Mesenchymal stem cell (in vitro differentiated cells and primary cell): Measurements from ENCODE around the gene RCC2.

Source experiments
- DNase-seq: peaks from one replicate; pipeline ENCODE4 v3.0.0-alpha.2; 2013
- H2AFZ ChIP-seq: one replicate; pipeline ENCODE4 v1.6.1; 2013; ENCODE audit warnings: low read depth, mild to moderate bottlenecking, control low read depth, inconsistent platforms, low read length, moderate library complexity
- H2AK5ac ChIP-seq: 2 replicates; pipeline ENCODE4 v1.6.1; 2013; ENCODE audit warnings: low read length, moderate library complexity, mild to moderate bottlenecking, inconsistent platforms; ENCODE audit not compliant: severe bottlenecking
- H2BK120ac ChIP-seq: one replicate; pipeline ENCODE4 v1.6.1; 2013; ENCODE audit warnings: low read depth, mild to moderate bottlenecking, inconsistent platforms, low read length, moderate library complexity
- H2BK12ac ChIP-seq, 2 experiments: one replicate each; pipeline ENCODE4 v1.6.1; 2013; ENCODE audit warnings: inconsistent platforms in 2 of 2, low read length in 2 of 2, mild to moderate bottlenecking in 2 of 2, moderate library complexity in 2 of 2, control low read depth in 1 of 2
- H2BK15ac ChIP-seq: one replicate; pipeline ENCODE4 v1.6.1; 2013; ENCODE audit warnings: mild to moderate bottlenecking, low read depth, inconsistent platforms; ENCODE audit not compliant: poor library complexity, severe bottlenecking
- H2BK5ac ChIP-seq: 2 replicates; pipeline ENCODE4 v1.6.1; 2013; ENCODE audit warnings: low read depth, mild to moderate bottlenecking, low read length, control low read depth, inconsistent platforms; ENCODE audit not compliant: poor library complexity, severe bottlenecking
- H3K14ac ChIP-seq, 2 experiments: one replicate each; pipeline ENCODE4 v1.6.1; 2013; ENCODE audit warnings: inconsistent platforms in 2 of 2, low read length in 2 of 2, control low read depth in 1 of 2, mild to moderate bottlenecking in 1 of 2, moderate library complexity in 1 of 2
- H3K18ac ChIP-seq, 2 experiments: one replicate each; pipeline ENCODE4 v1.6.1; 2013; ENCODE audit warnings: inconsistent platforms in 2 of 2, low read length in 2 of 2, control low read depth in 1 of 2, low read depth in 1 of 2, mild to moderate bottlenecking in 1 of 2
- H3K23ac ChIP-seq, 2 experiments: one replicate each; pipeline ENCODE4 v1.6.1; 2013; ENCODE audit warnings: inconsistent platforms in 2 of 2, low read length in 2 of 2, mild to moderate bottlenecking in 2 of 2, moderate library complexity in 2 of 2, control low read depth in 1 of 2
- H3K27ac ChIP-seq: 2 replicates; pipeline ENCODE4 v1.5.1; 2013; ENCODE audit warnings: mild to moderate bottlenecking, moderate library complexity, low read length, control low read depth, inconsistent platforms; ENCODE audit not compliant: poor library complexity, severe bottlenecking
- H3K27me3 ChIP-seq, 2 experiments: 2 replicates each; pipeline versions ENCODE4 v1.6.1 to v1.7.0; 2013; ENCODE audit warnings: low read length in 2 of 2, mild to moderate bottlenecking in 2 of 2, moderate library complexity in 2 of 2, control low read depth in 1 of 2, inconsistent platforms in 1 of 2; ENCODE audit not compliant: control insufficient read depth in 1 of 2, insufficient read depth in 1 of 2
- H3K36me3 ChIP-seq, 2 experiments: 2 replicates each; pipeline versions ENCODE4 v1.6.1 to v1.7.0; 2013; ENCODE audit warnings: low read length in 2 of 2, control low read depth in 1 of 2, inconsistent platforms in 1 of 2, low read depth in 1 of 2, mild to moderate bottlenecking in 1 of 2; ENCODE audit not compliant: insufficient read depth in 2 of 2, control insufficient read depth in 1 of 2
- H3K4ac ChIP-seq, 2 experiments: one replicate each; pipeline ENCODE4 v1.6.1; 2013; ENCODE audit warnings: inconsistent platforms in 2 of 2, low read length in 2 of 2, mild to moderate bottlenecking in 2 of 2, moderate library complexity in 2 of 2, control low read depth in 1 of 2, low read depth in 1 of 2
- H3K4me1 ChIP-seq: 2 replicates; pipeline ENCODE4 v1.6.1; 2013; ENCODE audit warnings: low read depth, low read length, control low read depth; ENCODE audit not compliant: control insufficient read depth, insufficient read depth
- H3K4me2 ChIP-seq: 2 replicates; pipeline ENCODE4 v1.6.1; 2013; ENCODE audit warnings: low read length, mild to moderate bottlenecking, inconsistent platforms; ENCODE audit not compliant: poor library complexity, severe bottlenecking
- H3K4me3 ChIP-seq, 2 experiments: 2 replicates each; pipeline versions ENCODE4 v1.5.1 to v1.7.0; 2013; ENCODE audit warnings: low read length in 2 of 2, mild to moderate bottlenecking in 2 of 2, control low read depth in 1 of 2, low read depth in 1 of 2; ENCODE audit not compliant: insufficient read depth in 1 of 2
- H3K79me1 ChIP-seq: replicated peaks from 2 replicates; pipeline ENCODE4 v1.6.1; 2013; ENCODE audit warnings: mild to moderate bottlenecking, control low read depth, low read length, inconsistent platforms; ENCODE audit not compliant: poor library complexity, severe bottlenecking
- H3K9ac ChIP-seq: 2 replicates; pipeline ENCODE4 v1.7.0; 2013; ENCODE audit warnings: mild to moderate bottlenecking, low read length, moderate library complexity
- H3K9me3 ChIP-seq: 2 replicates; pipeline ENCODE4 v1.7.0; 2013; ENCODE audit warnings: mild to moderate bottlenecking, low read length; ENCODE audit not compliant: control insufficient read depth
- H4K8ac ChIP-seq: one replicate; pipeline ENCODE4 v1.6.1; 2013; ENCODE audit warnings: inconsistent platforms, mild to moderate bottlenecking, low read length, moderate library complexity
- H4K91ac ChIP-seq: one replicate; pipeline ENCODE4 v1.6.1; 2013; ENCODE audit warnings: mild to moderate bottlenecking, low read length, inconsistent platforms
- WGBS: methylation state at CpG from one replicate; pipeline ENCODE4 v1.1.7; 2013; ENCODE audit warnings: mixed read lengths; 5-methylcytosine and 5-hydroxymethylcytosine counted together

The RCC2 gene

GRCh38 chr1:17392199-17392740, 47.2 kb downstream of the RCC2 start:
- Histone ChIP-seq H3K27me3 (peaks cover 22 to 56% of the 10 kb centered on the region in 2 experiments), H3K4me3 (no peak overlapping the region), H3K23ac (no peak overlapping the region), H2BK12ac (no peak overlapping the region), H3K36me3 (no peaks in the 10 kb centered on the region), H3K14ac (no peak overlapping the region), H2BK15ac (no peak overlapping the region), H3K4me1 (no peaks in the 10 kb centered on the region), H2AK5ac (no peak overlapping the region), H2AFZ (no peak overlapping the region), H3K9ac (no peak overlapping the region), H3K18ac (no peak overlapping the region), H3K27ac (no peak overlapping the region), H2BK120ac (no peak overlapping the region), H3K79me1 (no peaks in the 10 kb centered on the region), H2BK5ac (no peak overlapping the region), H3K4ac (no peak overlapping the region), H3K4me2 (no peak overlapping the region), H3K9me3 (no peaks in the 10 kb centered on the region), H4K91ac (no peak overlapping the region), H4K8ac (no peak overlapping the region)
- WGBS = 68% methylated on average over 10 of the region's 10 CpGs
- DNase-seq = no peak

- Histone ChIP-seq H3K9ac (no peak overlapping the region), H2BK120ac (no peak overlapping the region), H2AK5ac (no peak overlapping the region), H3K79me1 (no peaks in the 10 kb centered on the region), H3K4ac (no peak overlapping the region), H3K27ac (no peak overlapping the region), H3K9me3 (no peaks in the 10 kb centered on the region), H3K14ac (no peak overlapping the region), H2BK5ac (no peak overlapping the region), H3K36me3 (no peaks in the 10 kb centered on the region), H4K8ac (no peak overlapping the region), H3K4me3 (no peak overlapping the region), H3K18ac (no peak overlapping the region), H3K23ac (no peak overlapping the region), H2AFZ (no peak overlapping the region), H2BK15ac (no peak overlapping the region), H2BK12ac (no peak overlapping the region), H4K91ac (no peak overlapping the region), H3K4me2 (no peak overlapping the region), H3K27me3 (peaks cover 27 to 75% of the 10 kb centered on the region in 2 experiments), H3K4me1 (no peaks in the 10 kb centered on the region)
- WGBS = 95% methylated on average over 1 of the region's 2 CpGs
- no peak for DNase-seq
These were observed 58.3 kb downstream of the RCC2 start for GRCh38 chr1:17381161-17381560.

GRCh38 chr1:17377325-17377953, 62.0 kb downstream of the RCC2 start:
- Histone ChIP-seq H4K91ac (no peak overlapping the region), H3K27me3 (peaks cover 27 to 65% of the 10 kb centered on the region in 2 experiments), H3K9me3 (no peaks in the 10 kb centered on the region), H2AFZ (no peak overlapping the region), H2BK12ac (no peak overlapping the region), H3K4me3 (no peak overlapping the region), H3K9ac (no peak overlapping the region), H2BK15ac (no peak overlapping the region), H4K8ac (no peak overlapping the region), H3K79me1 (no peaks in the 10 kb centered on the region), H3K4me1 (peaks cover under 1% of the 10 kb centered on the region), H2BK5ac (no peak overlapping the region), H3K23ac (no peak overlapping the region), H2BK120ac (no peak overlapping the region), H2AK5ac (no peak overlapping the region), H3K4ac (no peak overlapping the region), H3K18ac (no peak overlapping the region), H3K27ac (no peak overlapping the region), H3K14ac (no peak overlapping the region), H3K4me2 (no peak overlapping the region), H3K36me3 (no peaks in the 10 kb centered on the region)
- no peak for DNase-seq
- 56% methylated on average over 16 of the region's 16 CpGs for WGBS

- Histone ChIP-seq H3K23ac (no peak overlapping the region), H2AFZ (no peak overlapping the region), H3K79me1 (no peaks in the 10 kb centered on the region), H4K8ac (no peak overlapping the region), H3K4me1 (peaks cover 2% of the 10 kb centered on the region), H2AK5ac (no peak overlapping the region), H3K4me2 (no peak overlapping the region), H2BK5ac (no peak overlapping the region), H4K91ac (no peak overlapping the region), H3K9me3 (no peaks in the 10 kb centered on the region), H2BK12ac (no peak overlapping the region), H2BK15ac (no peak overlapping the region), H3K14ac (no peak overlapping the region), H2BK120ac (no peak overlapping the region), H3K4me3 (no peak overlapping the region), H3K18ac (no peak overlapping the region), H3K9ac (no peak overlapping the region), H3K36me3 (peaks cover 0 to 3% of the 10 kb centered on the region in 2 experiments), H3K4ac (no peak overlapping the region), H3K27me3 (peaks cover 19 to 59% of the 10 kb centered on the region in 2 experiments), H3K27ac (no peak overlapping the region)
- WGBS = 91% methylated on average over 10 of the region's 10 CpGs
- no peak for DNase-seq
These were observed 63.8 kb downstream of the RCC2 start for GRCh38 chr1:17375651-17376050.
